ENCODE results near the gene TGM1.
A peak's percentile ranks its signal among the peaks of the same experiment; 100 is the strongest.

TGM1 gene

GRCh38 chr14:24237463-24237955 lies 25.5 kb downstream of the TGM1 start:
- Histone ChIP-seq H3K27me3 (ENCODE audit: insufficient read depth, low read length) (no peaks in the 10 kb centered on the region), H3K79me2 (ENCODE audit: control insufficient read depth, insufficient read depth, low read length, unreplicated experiment) (peaks cover 61% of the 10 kb centered on the region), H2AFZ (ENCODE audit: low read length, unreplicated experiment) (no peak overlapping the region), H3K4me1 (ENCODE audit: control insufficient read depth, insufficient read depth, low read length, unreplicated experiment) (peaks cover 59% of the 10 kb centered on the region), H3K36me3 (ENCODE audit: insufficient read depth, low read length) (peaks cover 44% of the 10 kb centered on the region), H3K4me3 (ENCODE audit: low read depth, low read length) (no peak overlapping the region), H3K27ac (ENCODE audit: low read depth, low read length) (no peak overlapping the region)

- Histone ChIP-seq H3K27me3 (ENCODE audit: insufficient read depth, low read length) (no peaks in the 10 kb centered on the region), H3K27ac (ENCODE audit: low read depth, low read length) (no peak overlapping the region), H3K79me2 (ENCODE audit: control insufficient read depth, insufficient read depth, low read length, unreplicated experiment) (peaks cover 62% of the 10 kb centered on the region), H2AFZ (ENCODE audit: low read length, unreplicated experiment) (no peak overlapping the region), H3K36me3 (ENCODE audit: insufficient read depth, low read length) (peaks cover 44% of the 10 kb centered on the region), H3K4me1 (ENCODE audit: control insufficient read depth, insufficient read depth, low read length, unreplicated experiment) (peaks cover 59% of the 10 kb centered on the region), H3K4me3 (ENCODE audit: low read depth, low read length) (no peak overlapping the region)
Measured at GRCh38 chr14:24236689-24237462, 26.1 kb downstream of the TGM1 start.

- peaks cover 43% of the 10 kb centered on the region for H3K36me3 ChIP-seq (ENCODE audit: insufficient read depth, low read length)
- peaks cover 54% of the 10 kb centered on the region for H3K4me1 ChIP-seq (ENCODE audit: control insufficient read depth, insufficient read depth, low read length, unreplicated experiment)
- no peaks in the 10 kb centered on the region for H3K27me3 ChIP-seq (ENCODE audit: insufficient read depth, low read length)
- no peak overlapping the region for H3K27ac ChIP-seq (ENCODE audit: low read depth, low read length)
- peaks cover 62% of the 10 kb centered on the region for H3K79me2 ChIP-seq (ENCODE audit: control insufficient read depth, insufficient read depth, low read length, unreplicated experiment)
- no peak overlapping the region for H3K4me3 ChIP-seq (ENCODE audit: low read depth, low read length)
- H2AFZ ChIP-seq (ENCODE audit: low read length, unreplicated experiment) = no peak overlapping the region
Measured at GRCh38 chr14:24235804-24236688, 26.9 kb downstream of the TGM1 start.

GRCh38 chr14:24234095-24235005 lies 28.6 kb downstream of the TGM1 start:
- no peaks in the 10 kb centered on the region for H3K27me3 ChIP-seq (ENCODE audit: insufficient read depth, low read length)
- H3K79me2 ChIP-seq (ENCODE audit: control insufficient read depth, insufficient read depth, low read length, unreplicated experiment) = peaks cover 58% of the 10 kb centered on the region
- H2AFZ ChIP-seq (ENCODE audit: low read length, unreplicated experiment) = no peak overlapping the region
- H3K4me3 ChIP-seq (ENCODE audit: low read depth, low read length) = peak overlapping the region; percentile 95
- peaks cover 42% of the 10 kb centered on the region for H3K4me1 ChIP-seq (ENCODE audit: control insufficient read depth, insufficient read depth, low read length, unreplicated experiment)
- peaks cover 31% of the 10 kb centered on the region; the same call in 1 of the 2 replicates for H3K36me3 ChIP-seq (ENCODE audit: insufficient read depth, low read length)
- no peak overlapping the region for H3K27ac ChIP-seq (ENCODE audit: low read depth, low read length)

- no peak overlapping the region for H2AFZ ChIP-seq (ENCODE audit: low read length, unreplicated experiment)
- peaks cover 33% of the 10 kb centered on the region for H3K4me1 ChIP-seq (ENCODE audit: control insufficient read depth, insufficient read depth, low read length, unreplicated experiment)
- H3K36me3 ChIP-seq (ENCODE audit: insufficient read depth, low read length) = peaks cover 27% of the 10 kb centered on the region; the same call in 1 of the 2 replicates
- peak overlapping the region; percentile 92 for H3K27ac ChIP-seq (ENCODE audit: low read depth, low read length)
- peak overlapping the region; percentile 95 for H3K4me3 ChIP-seq (ENCODE audit: low read depth, low read length)
- H3K79me2 ChIP-seq (ENCODE audit: control insufficient read depth, insufficient read depth, low read length, unreplicated experiment) = peaks cover 57% of the 10 kb centered on the region
- H3K27me3 ChIP-seq (ENCODE audit: insufficient read depth, low read length) = no peaks in the 10 kb centered on the region
Measured at GRCh38 chr14:24233538-24233866, 29.5 kb downstream of the TGM1 start.

GRCh38 chr14:24232645-24233537 lies 30.1 kb downstream of the TGM1 start, which contains the start of gene GMPR2:
Gene GMPR2, plus strand, starts transcription at chr14:24232929. Its CDS starts 325 bp downstream, at chr14:24233254.
- Histone ChIP-seq H2AFZ (ENCODE audit: low read length, unreplicated experiment) (peak within 1 kb of the TSS; percentile 98), H3K4me3 (ENCODE audit: low read depth, low read length) (peak within 1 kb of the TSS; percentile 95), H3K79me2 (ENCODE audit: control insufficient read depth, insufficient read depth, low read length, unreplicated experiment) (peaks cover 63% of the 10 kb centered on the region), H3K27me3 (ENCODE audit: insufficient read depth, low read length) (no peaks in the 10 kb centered on the region), H3K27ac (ENCODE audit: low read depth, low read length) (peak within 1 kb of the TSS; percentile 92), H3K4me1 (ENCODE audit: control insufficient read depth, insufficient read depth, low read length, unreplicated experiment) (peaks cover 27% of the 10 kb centered on the region), H3K36me3 (ENCODE audit: insufficient read depth, low read length) (peaks cover 23% of the 10 kb centered on the region; the same call in 1 of the 2 replicates)

GRCh38 chr14:24232121-24232644 lies 30.8 kb downstream of the TGM1 start, which contains the start of gene NEDD8:
Gene NEDD8, minus strand, starts transcription at chr14:24232367. Its CDS starts 100 bp downstream, at chr14:24232267.
- H3K27ac ChIP-seq (ENCODE audit: low read depth, low read length) = peak within 1 kb of the TSS; percentile 92
- peaks cover 71% of the 10 kb centered on the region for H3K79me2 ChIP-seq (ENCODE audit: control insufficient read depth, insufficient read depth, low read length, unreplicated experiment)
- H3K4me3 ChIP-seq (ENCODE audit: low read depth, low read length) = peak within 1 kb of the TSS; percentile 95
- H3K4me1 ChIP-seq (ENCODE audit: control insufficient read depth, insufficient read depth, low read length, unreplicated experiment) = peaks cover 30% of the 10 kb centered on the region
- peaks cover 23% of the 10 kb centered on the region; the same call in 1 of the 2 replicates for H3K36me3 ChIP-seq (ENCODE audit: insufficient read depth, low read length)
- no peaks in the 10 kb centered on the region for H3K27me3 ChIP-seq (ENCODE audit: insufficient read depth, low read length)
- peak within 1 kb of the TSS; percentile 98 for H2AFZ ChIP-seq (ENCODE audit: low read length, unreplicated experiment)

- no peaks in the 10 kb centered on the region for H3K27me3 ChIP-seq (ENCODE audit: insufficient read depth, low read length)
- peaks cover 77% of the 10 kb centered on the region for H3K79me2 ChIP-seq (ENCODE audit: control insufficient read depth, insufficient read depth, low read length, unreplicated experiment)
- peaks cover 37% of the 10 kb centered on the region for H3K4me1 ChIP-seq (ENCODE audit: control insufficient read depth, insufficient read depth, low read length, unreplicated experiment)
- H3K27ac ChIP-seq (ENCODE audit: low read depth, low read length) = peak overlapping the region; percentile 92
- H2AFZ ChIP-seq (ENCODE audit: low read length, unreplicated experiment) = peak overlapping the region; percentile 64
- peak overlapping the region; percentile 95 for H3K4me3 ChIP-seq (ENCODE audit: low read depth, low read length)
- H3K36me3 ChIP-seq (ENCODE audit: insufficient read depth, low read length) = peaks cover 18% of the 10 kb centered on the region; the same call in 1 of the 2 replicates
Measured at GRCh38 chr14:24231263-24232120, 31.5 kb downstream of the TGM1 start.

Measured in ACC112 (cell line).